ENCODE data around the gene MOXD1.

DNA sequence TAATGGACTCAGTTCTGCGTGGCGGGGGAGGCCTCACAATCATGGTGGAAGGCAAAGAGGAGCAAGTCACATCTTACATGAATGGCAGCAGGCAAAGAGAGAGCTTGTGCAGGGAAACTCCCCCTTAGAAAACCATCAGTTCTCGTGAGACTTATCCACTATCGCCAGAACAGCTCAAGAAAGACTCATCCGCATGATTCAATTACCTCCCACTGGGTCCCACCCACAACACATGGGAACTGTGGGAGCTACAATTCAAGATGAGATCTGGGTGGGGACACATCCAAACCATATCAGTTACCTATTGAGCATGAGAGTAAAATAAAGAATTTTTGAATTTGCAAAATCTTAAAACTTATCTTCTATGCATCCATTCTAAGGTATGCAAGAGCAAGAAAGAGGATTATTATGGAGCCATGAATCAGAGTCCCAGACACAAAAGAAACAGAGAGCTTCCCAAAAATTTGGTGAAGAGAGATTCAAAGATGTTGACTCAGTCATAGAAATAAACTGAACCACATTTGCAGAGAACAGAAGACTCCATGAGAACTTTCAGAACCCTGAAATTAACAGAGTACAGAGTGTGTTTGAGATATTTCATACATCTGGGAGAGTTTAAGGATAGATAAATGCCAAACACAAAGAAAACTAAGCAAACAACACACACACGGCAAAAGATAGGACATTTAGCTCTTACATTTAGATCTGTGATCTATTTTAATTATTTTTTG is 17.1 kb upstream of the MOXD1 start:
- no peak for TF ChIP-seq POLR2A (IDR thresholded peaks at IDR 0.05)
- TF ChIP-seq, protein P1, sequence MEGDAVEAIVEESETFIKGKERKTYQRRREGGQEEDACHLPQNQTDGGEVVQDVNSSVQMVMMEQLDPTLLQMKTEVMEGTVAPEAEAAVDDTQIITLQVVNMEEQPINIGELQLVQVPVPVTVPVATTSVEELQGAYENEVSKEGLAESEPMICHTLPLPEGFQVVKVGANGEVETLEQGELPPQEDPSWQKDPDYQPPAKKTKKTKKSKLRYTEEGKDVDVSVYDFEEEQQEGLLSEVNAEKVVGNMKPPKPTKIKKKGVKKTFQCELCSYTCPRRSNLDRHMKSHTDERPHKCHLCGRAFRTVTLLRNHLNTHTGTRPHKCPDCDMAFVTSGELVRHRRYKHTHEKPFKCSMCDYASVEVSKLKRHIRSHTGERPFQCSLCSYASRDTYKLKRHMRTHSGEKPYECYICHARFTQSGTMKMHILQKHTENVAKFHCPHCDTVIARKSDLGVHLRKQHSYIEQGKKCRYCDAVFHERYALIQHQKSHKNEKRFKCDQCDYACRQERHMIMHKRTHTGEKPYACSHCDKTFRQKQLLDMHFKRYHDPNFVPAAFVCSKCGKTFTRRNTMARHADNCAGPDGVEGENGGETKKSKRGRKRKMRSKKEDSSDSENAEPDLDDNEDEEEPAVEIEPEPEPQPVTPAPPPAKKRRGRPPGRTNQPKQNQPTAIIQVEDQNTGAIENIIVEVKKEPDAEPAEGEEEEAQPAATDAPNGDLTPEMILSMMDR (IDR thresholded peaks at IDR 0.05): no peak
